DLD1 (cell line): ENCODE measurements around the gene CDYL.

Experiments used
- in situ Hi-C: cut with HindIII; loops from 2 replicates; pipeline ENCODE4 v1.10.0; 2017; ENCODE audit warnings: low sequenced_read_pairs

Gene CDYL

DNA sequence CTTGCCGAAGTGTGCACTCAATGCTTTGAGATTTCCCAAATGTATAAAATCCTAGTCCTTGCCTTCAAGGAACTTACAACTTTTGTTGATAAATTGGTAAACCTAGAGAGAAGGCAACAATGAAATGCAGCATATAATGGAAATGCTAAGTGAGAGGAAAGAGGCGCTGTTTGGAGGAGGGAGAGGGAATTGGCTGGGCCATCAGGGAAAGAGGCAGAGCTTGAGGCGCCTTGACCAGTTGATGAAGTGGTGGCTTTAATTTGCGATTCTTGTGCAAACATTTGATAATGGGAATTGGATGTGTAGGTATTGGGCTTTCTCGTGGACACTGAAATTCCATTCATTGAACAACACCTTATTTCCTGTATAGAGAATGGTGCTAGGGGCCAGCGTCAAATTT lies 1.9 kb upstream of the CDYL start:
- in situ Hi-C loops, result no loop called here

DNA sequence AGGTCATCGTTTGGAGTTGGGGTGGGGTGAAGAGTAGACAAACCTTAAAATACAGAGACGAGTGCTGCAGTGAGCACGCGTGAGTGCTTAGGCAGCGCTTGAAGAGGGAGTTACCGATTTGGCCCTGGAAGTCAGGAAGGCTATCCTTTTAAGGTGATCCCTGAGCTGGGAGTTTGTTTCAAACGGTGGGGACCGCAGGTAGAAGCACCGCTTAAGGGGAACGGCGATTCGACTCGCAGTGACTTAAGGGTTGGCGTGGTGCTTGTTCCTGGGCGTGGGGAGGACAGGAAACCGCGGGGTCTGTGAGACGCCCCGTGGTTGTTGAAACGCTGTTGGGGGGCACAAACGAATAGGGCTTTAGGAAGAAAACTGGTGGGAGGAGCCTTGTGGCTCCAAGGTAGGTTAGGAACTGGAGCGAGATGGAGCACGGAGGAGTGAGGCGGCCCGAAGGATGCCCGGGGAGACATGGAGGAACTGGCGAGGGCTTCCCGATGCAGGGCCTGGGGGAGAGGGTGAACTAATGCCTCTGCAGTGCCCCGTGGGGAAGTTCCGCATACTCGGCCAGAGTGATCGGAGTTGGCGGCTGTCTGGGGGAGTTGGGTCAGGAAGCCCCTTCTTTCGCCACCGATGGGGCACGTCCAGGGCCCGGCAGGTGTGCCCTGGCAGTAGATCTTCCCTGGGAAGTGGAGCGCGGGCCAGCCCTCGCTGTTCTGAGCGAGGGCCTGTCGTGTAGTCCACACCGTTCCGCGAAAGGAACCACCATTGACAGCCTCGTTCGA lies 1.3 kb upstream of the CDYL start:
- in situ Hi-C loops, result no loop called here

GRCh38 chr6:4775494-4776130 lies 592 bp upstream of the CDYL start:
- in situ Hi-C loops, result no loop called here

- in situ Hi-C loops, result no loop called here
Measured at GRCh38 chr6:4776493-4777393, 539 bp downstream of the CDYL start.

DNA sequence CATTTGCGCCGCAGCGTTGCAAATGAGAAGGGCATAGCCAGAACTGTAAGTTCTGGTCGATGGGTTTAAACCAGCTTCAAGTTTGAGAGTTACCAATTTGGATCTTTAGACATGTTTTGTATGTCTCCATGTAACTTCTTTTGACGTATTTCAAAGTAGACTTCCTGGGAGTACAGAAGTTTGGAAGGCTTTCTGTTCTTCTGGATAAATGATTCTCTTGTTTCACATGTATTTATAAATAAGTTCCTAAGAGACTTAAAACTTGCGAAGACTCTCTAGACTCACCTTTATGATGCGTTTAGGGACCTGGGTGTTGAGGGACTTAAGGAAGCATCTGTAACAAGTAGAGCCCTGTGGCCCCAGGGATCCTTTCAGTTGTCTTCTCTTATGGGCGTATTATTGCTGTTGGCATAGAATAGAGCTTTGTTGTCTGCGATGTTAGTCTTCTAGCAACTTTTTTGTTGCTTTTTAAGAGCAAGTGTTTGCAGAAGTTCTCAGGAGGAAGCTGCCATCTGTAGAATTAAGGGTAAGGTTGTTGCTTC lies 1.3 kb downstream of the CDYL start:
- in situ Hi-C loops, result no loop called here

GRCh38 chr6:4778086-4778485 lies 1.9 kb downstream of the CDYL start:
- in situ Hi-C loops, result no loop called here

- in situ Hi-C loops, result no loop called here
Measured at GRCh38 chr6:4780360-4780812, 4.2 kb downstream of the CDYL start.

DNA sequence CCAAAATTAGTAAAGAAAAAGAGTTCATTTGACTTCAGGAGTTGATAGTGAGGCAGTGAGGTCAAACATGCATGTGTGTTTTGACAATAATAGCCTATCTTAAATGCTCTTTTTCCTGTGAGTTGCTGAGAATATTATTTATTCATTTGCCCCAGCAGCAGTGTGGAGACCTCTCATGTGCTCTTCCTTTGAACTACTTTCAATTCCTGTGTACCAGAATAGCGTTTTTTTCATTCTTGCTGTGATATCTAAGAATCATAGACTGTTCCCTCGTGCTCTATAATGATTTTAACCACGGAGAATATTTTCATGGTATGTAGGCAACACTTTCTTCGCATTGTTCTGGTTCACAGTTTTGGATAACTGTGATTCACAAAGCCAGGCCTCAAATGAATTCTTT lies 5.2 kb downstream of the CDYL start:
- in situ Hi-C loops, result no loop called here

GRCh38 chr6:4781967-4782575 lies 5.9 kb downstream of the CDYL start:
- in situ Hi-C loops, result no loop called here

GRCh38 chr6:4786996-4787395 lies 10.8 kb downstream of the CDYL start:
- in situ Hi-C loops, result no loop called here

DNA sequence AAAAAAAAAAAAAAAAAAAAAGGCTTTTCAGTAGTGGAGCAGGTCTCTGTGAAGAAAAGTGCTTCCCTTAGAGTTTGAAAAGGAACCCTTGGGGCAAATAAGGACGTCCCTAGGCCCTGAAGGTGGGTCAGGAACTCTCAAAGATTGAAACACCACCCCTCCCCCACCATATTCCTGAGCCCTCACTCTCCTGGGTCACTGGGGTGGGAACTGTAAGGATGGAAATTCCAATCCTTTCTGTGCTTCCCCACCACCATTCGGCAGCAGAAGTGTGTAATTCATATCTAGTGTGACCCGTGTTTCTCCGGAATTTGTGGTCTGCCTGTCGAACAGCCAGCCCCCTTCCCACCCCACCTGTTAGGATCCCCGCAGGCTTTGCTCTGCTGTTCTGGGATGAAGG lies 12.3 kb downstream of the CDYL start:
- in situ Hi-C loops, result no loop called here

DNA sequence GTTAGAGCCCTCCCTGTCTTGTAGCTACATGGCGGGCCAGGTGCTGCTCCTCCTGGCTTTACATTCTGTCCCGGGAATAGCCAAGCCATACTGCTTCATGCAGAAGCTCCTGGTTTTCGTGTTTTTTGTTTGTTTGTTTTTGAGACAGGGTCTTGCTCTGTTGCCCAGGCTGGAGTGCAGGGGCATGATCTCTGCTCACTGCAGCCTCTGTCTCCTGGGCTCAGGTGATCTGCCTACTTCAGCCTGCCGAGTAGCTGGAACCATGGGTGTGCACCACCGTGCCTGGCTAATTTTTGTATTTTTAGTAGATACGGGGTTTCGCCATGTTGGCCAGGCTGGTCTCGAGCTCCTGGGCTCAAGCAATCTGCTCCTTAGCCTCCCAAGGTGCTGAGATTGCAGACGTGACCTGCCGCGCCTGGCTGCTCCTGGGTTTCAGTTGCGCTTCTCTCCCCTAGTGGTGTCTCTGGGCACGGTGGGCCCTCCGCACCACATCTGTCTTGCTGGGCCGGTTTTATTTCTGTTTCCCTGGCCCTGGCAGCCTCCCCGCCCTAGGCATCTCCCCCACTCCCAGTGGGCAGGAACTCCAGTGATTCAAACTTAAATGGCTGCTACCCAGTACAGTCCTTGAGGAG lies 12.9 kb downstream of the CDYL start:
- in situ Hi-C loops, result no loop called here

GRCh38 chr6:4790158-4790899 lies 14.1 kb downstream of the CDYL start:
- in situ Hi-C loops, result no loop called here

GRCh38 chr6:4794140-4794707 lies 18.0 kb downstream of the CDYL start:
- in situ Hi-C loops, result no loop called here

DNA sequence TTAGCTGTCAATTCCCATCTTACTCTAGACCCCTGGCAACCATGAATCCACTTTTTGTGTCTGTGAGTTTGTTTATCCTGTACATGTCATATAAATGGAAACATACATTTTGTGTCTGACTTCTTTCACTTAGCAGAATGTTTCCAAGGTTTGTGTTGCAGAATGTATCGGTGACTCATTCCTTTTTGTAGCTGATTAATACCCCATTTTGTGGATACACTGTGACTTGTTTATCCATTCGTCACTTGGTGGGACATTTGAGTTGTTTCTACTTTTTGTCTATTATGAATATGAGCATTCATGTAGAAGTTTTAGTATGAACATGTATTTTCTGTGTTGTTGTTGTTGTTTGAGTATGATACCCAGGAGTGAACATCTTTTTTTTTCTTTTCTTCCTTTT lies 21.4 kb downstream of the CDYL start:
- in situ Hi-C loops, result no loop called here

GRCh38 chr6:4799912-4800311 lies 23.7 kb downstream of the CDYL start:
- in situ Hi-C loops, result no loop called here

- in situ Hi-C loops, result no loop called here
Measured at GRCh38 chr6:4800662-4801061, 24.5 kb downstream of the CDYL start.

GRCh38 chr6:4801491-4802110 lies 25.4 kb downstream of the CDYL start:
- in situ Hi-C loops, result no loop called here
